Activated CD4-positive, alpha-beta T cell treated with anti-CD3 and anti-CD28 coated beads for 36 hours (primary cell): ENCODE results near the gene TARBP1. TPM values are rescaled to one million over a fixed set of nuclear protein-coding genes. Genes with fewer than 3 reads are reported as not detected.

Experiments
- ATAC-seq: fragments of 200-7000 bp; cut with Tn5 transposase; one replicate; pipeline ENCODE4 v1.10.0; 2021; ENCODE audit warnings: mild to moderate bottlenecking, moderate library complexity
- CTCF ChIA-PET: fragments of 350-600 bp; sonication (Branson Sonifier 250); formaldehyde crosslinking; loops from one replicate; lab custom pipeline; 2021; ENCODE audit warnings: antibody characterized with exemption; lab: Charles Lee
- POLR2A ChIA-PET: fragments of 350-600 bp; sonication (Branson Sonifier 250); formaldehyde crosslinking; loops from one replicate; lab custom pipeline; 2021; ENCODE audit warnings: antibody characterized with exemption, inconsistent platforms; lab: Charles Lee
- DNase-seq: peaks from one replicate; pipeline ENCODE4 v3.0.0-alpha.2; 2020
- H3K27ac Mint-ChIP-seq: one replicate; pipeline ENCODE4 v1.8.0; 2021; ENCODE audit warnings: mixed read lengths
- H3K27me3 Mint-ChIP-seq: one replicate; pipeline ENCODE4 v1.8.0; 2021; ENCODE audit warnings: mixed read lengths
- H3K36me3 Mint-ChIP-seq: one replicate; pipeline ENCODE4 v1.8.0; 2021; ENCODE audit warnings: low read depth, mixed read lengths
- H3K4me1 Mint-ChIP-seq: one replicate; pipeline ENCODE4 v1.8.0; 2021; ENCODE audit warnings: mixed read lengths
- H3K4me3 Mint-ChIP-seq: one replicate; pipeline ENCODE4 v1.8.0; 2021; ENCODE audit warnings: mild to moderate bottlenecking, moderate library complexity, mixed read lengths
- H3K9me3 Mint-ChIP-seq: one replicate; pipeline ENCODE4 v1.8.0; 2021; ENCODE audit warnings: low read depth, mixed read lengths
- intact Hi-C, 2 experiments: fragments of 100-400 bp; cut with DNase I in 1 of 2; cut with micrococcal nuclease in 1 of 2; formaldehyde crosslinking; loops; one replicate each; pipeline versions ENCODE4 v1.14.2 to v1.15.1; 2022 to 2024; cut with DNase I, micrococcal nuclease
- total RNA-seq, 2 experiments: library from RNA; stranded (reverse); gene quantifications; one replicate each; pipeline ENCODE4 v1.2.3, GENCODE V29; 2021

The TARBP1 gene
- total RNA-seq, 2 experiments from 2014 or later, result 37.7 to 41.5 TPM

DNA sequence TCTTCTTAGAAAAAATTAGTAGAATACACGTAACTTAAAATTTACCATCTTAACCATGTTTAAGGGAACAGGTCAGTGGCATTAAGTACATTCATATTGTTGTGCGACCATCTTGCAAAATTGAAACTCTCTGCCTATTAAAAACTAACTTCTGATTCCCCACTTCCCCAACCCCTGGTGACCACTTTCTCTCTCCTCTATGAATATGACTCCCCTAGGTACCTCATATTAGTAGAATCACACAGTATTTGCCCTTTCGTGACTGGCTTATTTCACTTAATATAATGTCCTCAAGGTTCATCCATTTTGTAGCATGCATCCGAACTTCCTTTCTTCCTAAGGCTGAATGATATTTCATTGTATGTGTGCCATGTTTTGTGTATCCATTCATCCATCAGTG is 15.1 kb upstream of the TARBP1 start:
- ATAC-seq, result no peak
- Mint-ChIP-seq H3K4me3 (no peak overlapping the region), H3K9me3 (no peaks in the 10 kb centered on the region), H3K36me3 (peaks cover 1% of the 10 kb centered on the region), H3K27ac (no peak overlapping the region), H3K27me3 (peaks cover 3% of the 10 kb centered on the region), H3K4me1 (peaks cover 61% of the 10 kb centered on the region)
- CTCF ChIA-PET, result no interaction called here
- no peak for DNase-seq
- intact Hi-C loops, result loop anchor here in 1 of 2 experiments (2.0 kb wide), 1 partner anchor 583 kb away; no protein-coding TSS in a partner anchor
- POLR2A ChIA-PET, result interaction anchor here (0.5 kb wide), 1 partner anchor 24 kb away, joined by 3 read pairs; no protein-coding TSS in a partner anchor

DNA sequence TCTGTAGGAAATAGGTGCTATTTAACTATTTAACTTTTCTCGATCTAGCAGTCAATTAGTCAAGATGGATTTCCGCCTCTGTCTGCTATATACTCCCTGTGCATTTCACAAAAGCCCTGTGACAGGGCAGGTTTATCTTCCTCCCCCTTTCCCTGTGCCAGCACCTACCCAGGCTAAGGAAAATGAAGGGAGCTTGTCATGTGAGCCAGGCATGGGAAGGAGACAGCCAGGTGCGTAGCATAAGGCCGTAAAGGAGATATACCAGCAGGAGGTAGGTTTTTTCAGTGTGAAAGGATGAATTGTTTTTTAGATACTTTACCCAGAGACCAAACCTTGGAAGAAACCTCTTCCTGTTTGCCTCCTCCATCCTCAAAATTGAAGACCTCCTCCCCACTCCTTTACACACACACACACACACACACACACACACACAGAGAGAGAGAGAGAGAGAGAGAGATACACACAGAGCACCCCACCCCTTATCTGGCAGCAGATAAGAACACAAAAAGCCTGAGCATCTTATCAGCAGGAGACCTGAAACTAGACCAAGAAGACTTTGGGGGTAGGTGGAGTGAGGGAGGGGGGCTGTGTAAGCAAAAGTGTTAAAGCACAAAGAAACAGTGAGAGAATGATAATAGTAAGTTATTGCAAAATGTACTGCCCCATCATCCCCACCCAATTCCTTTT is 12.0 kb upstream of the TARBP1 start:
- ATAC-seq (no peak), DNase-seq (no peak)
- Mint-ChIP-seq H3K36me3 (peaks cover 1% of the 10 kb centered on the region), H3K4me1 (peaks cover 67% of the 10 kb centered on the region), H3K9me3 (no peaks in the 10 kb centered on the region), H3K27me3 (no peaks in the 10 kb centered on the region), H3K4me3 (no peak overlapping the region), H3K27ac (no peak overlapping the region)
- POLR2A ChIA-PET, result no interaction called here
- intact Hi-C loops, result no loop called here
- CTCF ChIA-PET, result interaction anchor here (1.0 to 1.1 kb wide), 2 partner anchors 9 to 113 kb away, joined by 3 read pairs; no protein-coding TSS in a partner anchor

GRCh38 chr1:234489698-234490077 is 10.7 kb upstream of the TARBP1 start:
- CTCF ChIA-PET, result interaction anchor here (0.6 to 1.4 kb wide), 6 partner anchors 10 to 919 kb away, joined by 3 to 4 read pairs (median 4); no protein-coding TSS in a partner anchor
- H3K27me3 Mint-ChIP-seq, result no peaks in the 10 kb centered on the region
- intact Hi-C loops, result loop anchor here (2.0 to 5.0 kb wide), 5 partner anchors 243 to 838 kb away; partner anchors contain the start of genes ARID4B (in 1 of the 2) and GGPS1 (in 1 of the 2)
- H3K4me3 Mint-ChIP-seq, result no peak overlapping the region
- peaks cover 56% of the 10 kb centered on the region for H3K4me1 Mint-ChIP-seq
- H3K9me3 Mint-ChIP-seq, result no peaks in the 10 kb centered on the region
- DNase-seq, result peak; percentile 25
- H3K27ac Mint-ChIP-seq, result no peak overlapping the region
- peaks cover 1% of the 10 kb centered on the region for H3K36me3 Mint-ChIP-seq
- POLR2A ChIA-PET, result no interaction called here
- no peak for ATAC-seq

DNA sequence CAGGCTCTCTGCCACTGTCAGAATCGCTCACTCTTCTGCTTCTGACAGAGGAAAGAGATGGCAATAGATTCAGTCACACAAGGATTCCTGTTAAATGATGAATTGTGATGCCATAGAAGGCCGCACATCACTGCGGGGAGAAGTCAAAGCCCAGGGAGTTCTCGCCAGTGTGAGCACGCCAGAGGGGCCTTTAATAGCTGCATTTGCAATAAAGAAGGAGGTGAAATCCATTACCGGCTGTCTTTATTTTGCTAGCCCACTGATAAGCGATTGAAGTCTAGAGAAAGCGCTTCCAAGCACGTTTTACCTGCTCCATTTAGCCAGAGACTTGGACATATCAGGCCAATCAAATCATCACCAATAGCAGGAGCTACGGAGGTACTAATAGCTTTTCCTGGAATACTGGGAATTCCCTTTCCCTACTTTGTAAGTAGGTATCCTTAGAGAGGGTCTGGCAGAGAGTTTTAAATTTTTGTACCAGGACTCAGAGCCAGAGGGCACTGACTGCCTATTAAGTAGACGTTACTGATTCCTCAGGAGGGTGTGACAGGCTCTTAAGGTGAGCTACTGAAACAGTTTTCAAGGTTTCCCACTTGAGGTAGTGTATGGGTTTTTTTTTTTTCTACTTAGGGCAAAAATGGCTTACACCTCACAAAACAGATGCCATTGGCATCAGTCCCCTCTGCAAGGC is 10.2 kb upstream of the TARBP1 start:
- Mint-ChIP-seq H3K4me1 (peaks cover 51% of the 10 kb centered on the region), H3K27ac (no peak overlapping the region), H3K36me3 (peaks cover 1% of the 10 kb centered on the region), H3K9me3 (no peaks in the 10 kb centered on the region), H3K4me3 (no peak overlapping the region), H3K27me3 (no peaks in the 10 kb centered on the region)
- ATAC-seq (no peak), DNase-seq (no peak)
- intact Hi-C loops, result loop anchor here (2.0 to 5.0 kb wide), 5 partner anchors 243 to 838 kb away; partner anchors contain the start of genes ARID4B (in 1 of the 2) and GGPS1 (in 1 of the 2)
- ChIA-PET CTCF (interaction anchor here (0.6 to 1.4 kb wide), 5 partner anchors 11 to 920 kb away, joined by 3 to 4 read pairs (median 3); no protein-coding TSS in a partner anchor), POLR2A (no interaction called here)

- peak overlapping the region; percentile 37 for H3K4me3 Mint-ChIP-seq
These were observed 9.4 kb upstream of the TARBP1 start for GRCh38 chr1:234488054-234489006.

GRCh38 chr1:234486858-234487840 is 8.2 kb upstream of the TARBP1 start:
- H3K36me3 Mint-ChIP-seq, result peaks cover 1% of the 10 kb centered on the region
- H3K4me1 Mint-ChIP-seq, result peaks cover 43% of the 10 kb centered on the region
- intact Hi-C loops, result loop anchor here (1.0 to 5.0 kb wide), 6 partner anchors 14 to 928 kb away; partner anchors contain the start of genes ARID4B (in 1 of the 2) and GGPS1 (in 1 of the 2)
- ChIA-PET POLR2A (interaction anchor here (0.9 to 1.2 kb wide), 2 partner anchors 9 to 126 kb away, joined by 3 read pairs; no protein-coding TSS in a partner anchor), CTCF (interaction anchor here (0.6 to 2.4 kb wide), 18 partner anchors 8 to 652 kb away, joined by 3 to 15 read pairs (median 4); no protein-coding TSS in a partner anchor)
- DNase-seq (peak; percentile 61), ATAC-seq (peak; percentile 16)
- no peaks in the 10 kb centered on the region for H3K9me3 Mint-ChIP-seq
- peaks cover 12% of the 10 kb centered on the region for H3K27me3 Mint-ChIP-seq
- H3K4me3 Mint-ChIP-seq, result no peak overlapping the region
- peak overlapping the region; percentile 98 for H3K27ac Mint-ChIP-seq

More at GRCh38 chr1:234488054-234489006, 9.4 kb upstream of the TARBP1 start:
- H3K9me3 Mint-ChIP-seq, result no peaks in the 10 kb centered on the region
- peak overlapping the region; percentile 98 for H3K27ac Mint-ChIP-seq
- peak; percentile 69 for DNase-seq
- ChIA-PET POLR2A (interaction anchor here (1.2 kb wide), 1 partner anchor 125 kb away, joined by 3 read pairs; no protein-coding TSS in a partner anchor), CTCF (interaction anchor here (0.7 to 2.1 kb wide), 12 partner anchors 12 to 616 kb away, joined by 3 to 15 read pairs (median 4); no protein-coding TSS in a partner anchor)
- peaks cover 1% of the 10 kb centered on the region for H3K36me3 Mint-ChIP-seq
- intact Hi-C loops, result loop anchor here (1.0 to 5.0 kb wide), 10 partner anchors 9 to 839 kb away; partner anchors contain the start of genes ARID4B (in 1 of the 2), GGPS1 (in 1 of the 2) and TARBP1 (in 1 of the 2)
- ATAC-seq, result peak; percentile 90
- H3K27me3 Mint-ChIP-seq, result peaks cover 2% of the 10 kb centered on the region
- H3K4me1 Mint-ChIP-seq, result peaks cover 43% of the 10 kb centered on the region

GRCh38 chr1:234484991-234485739 is 6.2 kb upstream of the TARBP1 start:
- Mint-ChIP-seq H3K36me3 (peaks cover 1% of the 10 kb centered on the region), H3K4me1 (peaks cover 45% of the 10 kb centered on the region), H3K9me3 (no peaks in the 10 kb centered on the region), H3K27me3 (peaks cover 16% of the 10 kb centered on the region), H3K4me3 (no peak overlapping the region), H3K27ac (no peak overlapping the region)
- ATAC-seq (no peak), DNase-seq (no peak)
- ChIA-PET CTCF (interaction anchor here (0.7 to 2.4 kb wide), 3 partner anchors 10 to 623 kb away, joined by 3 to 13 read pairs (median 3); no protein-coding TSS in a partner anchor), POLR2A (no interaction called here)
- intact Hi-C loops, result loop anchor here (5.0 kb wide), 4 partner anchors 247 to 842 kb away; partner anchors contain the start of genes ARID4B (in 1 of the 2) and GGPS1 (in 1 of the 2)

- DNase-seq, result no peak
- no peaks in the 10 kb centered on the region for H3K36me3 Mint-ChIP-seq
- peaks cover 46% of the 10 kb centered on the region for H3K4me1 Mint-ChIP-seq
- ChIA-PET CTCF (interaction anchor here (0.7 kb wide), 1 partner anchor 600 kb away, joined by 3 read pairs; no protein-coding TSS in a partner anchor), POLR2A (interaction anchor here (1.0 kb wide), 1 partner anchor 11 kb away, joined by 9 read pairs; no protein-coding TSS in a partner anchor)
- intact Hi-C loops, result no loop called here
- no peaks in the 10 kb centered on the region for H3K9me3 Mint-ChIP-seq
- H3K4me3 Mint-ChIP-seq, result no peak overlapping the region
- H3K27me3 Mint-ChIP-seq, result peaks cover 16% of the 10 kb centered on the region
- ATAC-seq, result no peak
- no peak overlapping the region for H3K27ac Mint-ChIP-seq
These were observed 5.2 kb upstream of the TARBP1 start for GRCh38 chr1:234484218-234484617.

- DNase-seq, result no peak
- Mint-ChIP-seq H3K4me1 (peaks cover 30% of the 10 kb centered on the region), H3K36me3 (no peaks in the 10 kb centered on the region), H3K27me3 (peaks cover 16% of the 10 kb centered on the region), H3K4me3 (no peak overlapping the region), H3K27ac (no peak overlapping the region), H3K9me3 (no peaks in the 10 kb centered on the region)
- no peak for ATAC-seq
- intact Hi-C loops, result no loop called here
- ChIA-PET POLR2A (no interaction called here), CTCF (interaction anchor here (0.7 to 1.2 kb wide), 2 partner anchors 10 to 14 kb away, joined by 3 read pairs; no protein-coding TSS in a partner anchor)
These were observed 2.8 kb upstream of the TARBP1 start for GRCh38 chr1:234481771-234482170.
